SH-SY5Y (cell line): Measurements from ENCODE around the gene LRRC18.

Experiments
- GATA2 ChIP-seq: IDR thresholded peaks from 2 replicates; pipeline ENCODE4 v1.6.1; 2011; ENCODE audit warnings: mild to moderate bottlenecking, low read depth, low read length
- GATA3 ChIP-seq: IDR thresholded peaks from 2 replicates; pipeline ENCODE4 v1.6.1; 2011; ENCODE audit warnings: low read depth, mild to moderate bottlenecking, low read length, moderate library complexity

The LRRC18 gene

DNA sequence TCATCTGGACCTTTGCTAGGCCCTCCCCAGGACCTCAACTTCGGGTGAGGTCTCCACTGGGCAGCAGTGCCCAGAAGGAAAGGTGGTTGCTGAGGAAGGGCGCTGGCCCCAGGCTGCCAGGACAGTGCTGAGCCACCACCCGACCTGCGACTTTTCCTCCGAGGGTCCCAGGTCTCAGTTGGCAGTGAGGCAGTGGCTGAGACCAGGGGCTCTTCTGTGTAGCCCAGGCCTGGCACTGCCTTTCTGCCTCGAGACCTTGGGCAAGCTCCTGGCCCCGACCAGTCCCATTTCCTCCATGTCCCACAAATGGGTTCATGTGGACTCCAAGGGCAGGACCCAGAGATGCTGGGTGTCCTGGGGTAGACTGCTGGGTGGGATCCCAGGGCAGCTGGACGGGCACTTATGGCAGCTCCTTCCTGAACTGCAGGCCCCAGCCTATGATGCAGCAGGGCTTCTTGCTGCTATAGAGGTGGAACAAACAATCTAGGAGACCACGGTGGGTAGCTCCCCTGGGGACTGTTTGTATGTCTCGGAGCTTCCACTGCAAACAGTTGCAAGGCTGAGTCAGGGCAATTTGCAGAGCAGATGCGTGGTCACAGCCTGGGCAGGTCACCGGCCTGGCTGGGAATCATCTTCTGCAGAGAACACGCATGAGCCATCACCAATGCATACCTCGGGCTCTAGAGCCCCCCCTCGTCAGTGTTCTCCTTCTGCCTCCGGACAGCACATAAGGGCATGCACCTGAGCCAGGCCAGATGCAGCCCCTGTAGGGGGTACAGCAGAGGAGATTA is 17.9 kb upstream of the LRRC18 start:
- TF ChIP-seq GATA2 (no peak), GATA3 (no peak)

DNA sequence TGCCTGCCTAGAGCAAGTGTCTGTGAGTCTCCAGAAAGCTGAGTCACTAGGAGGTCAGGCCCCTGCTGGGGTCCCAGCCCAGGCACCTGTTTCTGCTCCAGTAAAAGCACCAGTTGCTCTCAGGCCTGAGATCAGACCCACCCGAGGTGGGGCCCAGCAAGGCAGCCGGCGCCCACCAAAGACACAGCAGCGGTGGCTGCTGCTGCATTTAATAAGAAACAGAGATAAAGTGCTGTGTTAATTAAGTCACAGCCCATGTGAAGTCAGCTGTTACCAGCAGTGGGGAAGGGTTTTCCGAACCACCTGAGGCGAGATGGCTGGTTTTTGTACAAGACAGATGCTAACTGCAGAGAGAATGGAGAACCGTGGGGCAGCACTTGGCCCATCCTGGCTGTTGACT is 12.1 kb upstream of the LRRC18 start:
- TF ChIP-seq GATA2 (no peak), GATA3 (no peak)

DNA sequence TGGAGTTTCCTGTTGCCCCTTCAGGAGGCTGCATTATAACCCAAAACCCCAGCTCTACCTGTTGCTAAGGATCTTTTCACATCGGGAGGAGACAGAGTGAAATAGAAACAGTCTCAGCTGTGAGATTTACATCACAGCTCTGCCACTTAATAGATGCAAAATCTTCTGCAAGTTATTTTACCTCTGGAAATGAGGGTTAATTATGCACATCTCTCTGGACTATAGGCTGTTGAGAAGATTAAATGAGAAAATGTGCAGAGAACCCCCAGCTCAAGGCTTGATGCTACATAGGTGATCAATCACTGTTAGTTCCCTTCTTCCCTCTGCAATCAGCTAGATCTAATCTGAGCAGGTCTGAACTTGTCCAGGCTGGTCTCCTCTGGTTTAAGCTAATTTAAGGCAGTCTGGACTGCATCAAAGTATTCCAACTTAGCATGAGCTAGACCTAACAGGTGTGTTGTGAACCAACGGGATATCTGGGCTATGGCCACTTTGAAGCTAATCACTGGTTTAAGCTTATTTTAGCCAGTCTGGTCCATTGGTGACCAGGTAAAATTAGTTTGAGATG is 8.9 kb upstream of the LRRC18 start:
- peak; percentile 62 for TF ChIP-seq GATA2
- TF ChIP-seq GATA3, result no peak

- no peak for TF ChIP-seq GATA3
- TF ChIP-seq GATA2, result no peak
Measured at GRCh38 chr10:48947690-48948469, 8.2 kb upstream of the LRRC18 start.

GRCh38 chr10:48946891-48947500 is 7.4 kb upstream of the LRRC18 start:
- TF ChIP-seq GATA3, result no peak
- no peak for TF ChIP-seq GATA2

GRCh38 chr10:48946332-48946731 is 6.7 kb upstream of the LRRC18 start:
- TF ChIP-seq GATA3, result no peak
- no peak for TF ChIP-seq GATA2

DNA sequence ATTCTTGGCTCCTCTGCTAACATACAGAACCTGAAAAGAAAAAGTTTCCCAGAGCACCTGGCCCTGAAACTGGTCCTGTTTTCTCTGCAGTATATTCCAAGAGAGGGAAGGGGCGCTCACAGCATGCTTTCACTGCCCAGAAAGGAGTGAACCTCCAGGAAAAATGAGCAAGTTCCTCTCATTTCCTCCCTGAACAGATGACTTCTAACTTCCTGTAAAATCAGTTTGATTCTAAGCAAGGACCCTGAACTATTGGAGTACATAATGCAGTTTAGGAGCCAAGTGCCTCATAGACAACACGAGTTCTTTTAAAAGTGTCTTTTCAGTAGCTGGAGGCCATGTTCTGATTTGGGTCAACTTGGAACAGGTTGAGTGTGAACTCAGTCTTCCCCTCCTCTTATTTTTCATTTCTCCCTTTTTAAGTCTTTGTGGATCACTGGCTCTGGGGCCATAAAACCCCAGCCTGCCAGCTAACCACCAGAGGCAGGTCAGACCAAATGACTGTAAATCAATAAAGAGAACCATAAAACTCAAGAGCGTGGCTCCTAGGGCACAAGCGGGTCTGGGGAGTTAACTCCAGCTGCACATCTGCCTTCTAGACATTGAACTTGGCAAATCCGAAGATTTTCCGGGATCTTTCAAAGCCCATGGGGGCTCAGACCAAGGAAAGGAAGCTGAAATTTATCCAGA is 5.9 kb upstream of the LRRC18 start:
- TF ChIP-seq GATA2 (no peak), GATA3 (no peak)

DNA sequence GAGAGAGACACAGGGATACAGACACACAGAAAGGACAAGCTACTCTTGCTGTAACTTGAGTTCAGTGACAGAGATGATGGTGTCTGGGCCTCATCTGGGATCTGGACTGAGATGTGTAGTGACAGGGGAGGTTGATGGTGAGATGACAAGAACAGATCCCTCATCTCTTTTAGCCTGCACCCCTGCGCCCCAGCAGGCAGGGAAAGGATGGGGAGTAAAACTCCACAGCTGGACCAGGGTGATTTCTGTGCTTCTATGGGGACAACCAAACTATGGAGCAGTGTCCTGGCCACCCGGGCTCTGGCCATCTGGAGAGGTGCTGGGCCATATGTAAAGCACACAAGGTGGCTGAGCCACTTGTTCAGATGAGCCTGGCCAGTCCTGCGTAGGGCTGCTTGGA is 4.5 kb upstream of the LRRC18 start:
- TF ChIP-seq GATA2 (peak; percentile 88), GATA3 (peak; percentile 72)

DNA sequence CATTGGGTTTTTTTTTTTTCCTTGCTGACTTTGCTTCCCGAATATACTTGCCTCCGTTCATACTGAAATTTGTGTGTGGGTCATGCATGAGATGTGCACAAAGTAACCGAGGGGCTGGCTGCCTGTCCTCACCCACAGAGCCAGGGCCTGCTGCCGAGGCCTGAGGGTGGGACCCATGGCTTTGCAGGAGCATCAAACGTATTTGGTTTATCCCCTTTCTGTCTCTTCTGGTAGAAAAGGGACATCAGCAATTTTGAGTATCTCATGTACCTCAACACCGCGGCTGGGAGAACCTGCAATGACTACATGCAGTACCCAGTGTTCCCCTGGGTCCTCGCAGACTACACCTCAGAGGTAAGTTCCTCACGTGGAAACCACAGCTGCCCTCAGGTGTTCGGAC is 3.5 kb upstream of the LRRC18 start:
- TF ChIP-seq GATA2, result no peak

- TF ChIP-seq GATA2 (no peak), GATA3 (no peak)
Measured at GRCh38 chr10:48941427-48942075, 1.9 kb upstream of the LRRC18 start.

- TF ChIP-seq GATA3 (no peak), GATA2 (no peak)
Measured at GRCh38 chr10:48940958-48941357, 1.3 kb upstream of the LRRC18 start.

DNA sequence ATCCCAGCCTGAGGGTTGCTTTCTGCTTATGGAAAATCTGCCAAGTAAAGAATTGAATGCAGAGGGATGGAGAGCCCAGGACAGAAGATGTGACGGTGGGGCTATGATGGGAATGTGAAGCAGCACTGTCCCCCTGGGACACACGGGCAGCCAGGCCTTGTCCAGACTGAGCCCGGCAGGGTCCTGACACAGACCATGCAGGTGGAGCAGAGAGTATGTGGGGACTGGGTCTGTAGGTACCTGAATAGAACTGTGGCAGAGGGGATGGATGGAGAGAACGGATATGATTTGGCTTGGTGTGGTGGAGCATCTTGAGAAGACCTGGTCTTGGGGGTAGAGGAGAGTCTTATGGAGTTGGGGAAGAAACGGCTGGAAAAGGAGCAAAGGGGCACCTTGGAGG is 732 bp upstream of the LRRC18 start:
- no peak for TF ChIP-seq GATA3
- no peak for TF ChIP-seq GATA2

GRCh38 chr10:48938990-48939536 is 577 bp downstream of the LRRC18 start:
- TF ChIP-seq GATA2, result no peak
